Measurements from ENCODE around the gene ARPC1B.

Gene ARPC1B

GRCh38 chr7:99383791-99384370, 9.4 kb downstream of the ARPC1B start:
- no peak overlapping the region for H2BK15ac ChIP-seq (ENCODE audit: low read length)
- H4K8ac ChIP-seq (ENCODE audit: low read depth, low read length), result no peak overlapping the region

GRCh38 chr7:99384523-99384922, 10.0 kb downstream of the ARPC1B start:
- Histone ChIP-seq H3K27me3 (ENCODE audit: control insufficient read depth in 3 of 3, insufficient read depth in 3 of 3, low read depth in 1 of 3, low read length in 3 of 3) (no peaks in the 10 kb centered on the region), H3K18ac (ENCODE audit: low read length) (no peak overlapping the region), H3K4ac (ENCODE audit: low read length) (peak overlapping the region; percentile 89), H4K8ac (ENCODE audit: low read depth, low read length) (no peak overlapping the region), H2BK5ac (ENCODE audit: low read length) (peak overlapping the region; percentile 39), H2BK120ac (ENCODE audit: low read depth, low read length) (no peak overlapping the region), H3K4me2 (ENCODE audit: insufficient read depth, low read length, poor library complexity, severe bottlenecking) (no peak overlapping the region), H2BK15ac (ENCODE audit: low read length) (no peak overlapping the region), H3K36me3 (replicated peaks in 1 of 2; ENCODE audit: control insufficient read depth in 2 of 2, insufficient read depth in 2 of 2, low read length in 2 of 2) (peaks cover 16 to 18% of the 10 kb centered on the region in 2 donors), H4K91ac (ENCODE audit: low read depth, low read length, poor library complexity) (no peak overlapping the region), H3K23ac (ENCODE audit: low read depth, low read length, poor library complexity) (no peak overlapping the region), H2AK5ac (ENCODE audit: low read depth, low read length) (no peak overlapping the region), H3K9ac (ENCODE audit: low read depth, low read length, poor library complexity) (no peak overlapping the region), H3K4me1 (ENCODE audit: control insufficient read depth in 2 of 2, insufficient read depth in 1 of 2, low read depth in 1 of 2, low read length in 2 of 2) (peaks cover 0 to 11% of the 10 kb centered on the region in 2 donors), H3K9me3 (replicated peaks in 1 of 2; ENCODE audit: control insufficient read depth in 2 of 2, insufficient read depth in 1 of 2, low read depth in 1 of 2, low read length in 2 of 2) (no peaks in the 10 kb centered on the region), H3K4me3 (ENCODE audit: low read length in 2 of 2) (no peak overlapping the region), H3K27ac (replicated peaks; ENCODE audit: low read length) (no peak overlapping the region), H2BK12ac (ENCODE audit: low read length) (no peak overlapping the region), H2AFZ (ENCODE audit: low read length) (no peak overlapping the region), H3K79me1 (ENCODE audit: low read depth, low read length) (peaks cover 7% of the 10 kb centered on the region), H3K14ac (ENCODE audit: low read length) (no peak overlapping the region)
- WGBS, 2 donors (ENCODE audit: extremely low coverage in 2 of 2, insufficient read length in 2 of 2, insufficient replicate concordance in 1 of 2), result no CpG with 5 or more reads among the region's 4 CpGs
- no peak for DNase-seq (ENCODE audit: low spot score)

More at GRCh38 chr7:99383791-99384370, 9.4 kb downstream of the ARPC1B start:
- Histone ChIP-seq H2BK5ac (ENCODE audit: low read length) (peak overlapping the region; percentile 39), H4K91ac (ENCODE audit: low read depth, low read length, poor library complexity) (no peak overlapping the region), H3K4me2 (ENCODE audit: insufficient read depth, low read length, poor library complexity, severe bottlenecking) (no peak overlapping the region), H3K4ac (ENCODE audit: low read length) (no peak overlapping the region), H3K4me1 (ENCODE audit: control insufficient read depth in 2 of 2, insufficient read depth in 1 of 2, low read depth in 1 of 2, low read length in 2 of 2) (peaks cover 0 to 11% of the 10 kb centered on the region in 2 donors), H3K4me3 (ENCODE audit: low read length in 2 of 2) (no peak overlapping the region), H3K9me3 (replicated peaks in 1 of 2; ENCODE audit: control insufficient read depth in 2 of 2, insufficient read depth in 1 of 2, low read depth in 1 of 2, low read length in 2 of 2) (no peaks in the 10 kb centered on the region), H3K36me3 (replicated peaks in 1 of 2; ENCODE audit: control insufficient read depth in 2 of 2, insufficient read depth in 2 of 2, low read length in 2 of 2) (peaks cover 15% of the 10 kb centered on the region in 2 donors), H2BK120ac (ENCODE audit: low read depth, low read length) (no peak overlapping the region), H3K27ac (replicated peaks; ENCODE audit: low read length) (no peak overlapping the region), H3K9ac (ENCODE audit: low read depth, low read length, poor library complexity) (no peak overlapping the region), H3K14ac (ENCODE audit: low read length) (peak overlapping the region; percentile 58), H3K18ac (ENCODE audit: low read length) (no peak overlapping the region), H2AFZ (ENCODE audit: low read length) (no peak overlapping the region), H3K23ac (ENCODE audit: low read depth, low read length, poor library complexity) (no peak overlapping the region), H3K79me1 (ENCODE audit: low read depth, low read length) (peaks cover 6% of the 10 kb centered on the region), H2AK5ac (ENCODE audit: low read depth, low read length) (no peak overlapping the region), H2BK12ac (ENCODE audit: low read length) (no peak overlapping the region), H3K27me3 (ENCODE audit: control insufficient read depth in 3 of 3, insufficient read depth in 3 of 3, low read depth in 1 of 3, low read length in 3 of 3) (no peaks in the 10 kb centered on the region)
- WGBS, 2 donors (ENCODE audit: extremely low coverage in 2 of 2, insufficient read length in 2 of 2, insufficient replicate concordance in 1 of 2), result no CpG with 5 or more reads among the region's 13 CpGs
- DNase-seq (ENCODE audit: low spot score), result no peak

- Histone ChIP-seq H2BK120ac (ENCODE audit: low read depth, low read length) (no peak overlapping the region), H3K4me2 (ENCODE audit: insufficient read depth, low read length, poor library complexity, severe bottlenecking) (no peak overlapping the region), H4K91ac (ENCODE audit: low read depth, low read length, poor library complexity) (no peak overlapping the region), H2BK5ac (ENCODE audit: low read length) (peak overlapping the region; percentile 66), H2BK15ac (ENCODE audit: low read length) (no peak overlapping the region), H3K36me3 (replicated peaks in 1 of 2; ENCODE audit: control insufficient read depth in 2 of 2, insufficient read depth in 2 of 2, low read length in 2 of 2) (peaks cover 21 to 28% of the 10 kb centered on the region in 2 donors), H2AK5ac (ENCODE audit: low read depth, low read length) (no peak overlapping the region), H3K14ac (ENCODE audit: low read length) (no peak overlapping the region), H3K79me1 (ENCODE audit: low read depth, low read length) (peaks cover 6% of the 10 kb centered on the region), H3K9ac (ENCODE audit: low read depth, low read length, poor library complexity) (no peak overlapping the region), H3K23ac (ENCODE audit: low read depth, low read length, poor library complexity) (no peak overlapping the region), H2AFZ (ENCODE audit: low read length) (no peak overlapping the region), H3K4ac (ENCODE audit: low read length) (no peak overlapping the region), H3K27ac (replicated peaks; ENCODE audit: low read length) (no peak overlapping the region), H4K8ac (ENCODE audit: low read depth, low read length) (no peak overlapping the region), H2BK12ac (ENCODE audit: low read length) (no peak overlapping the region), H3K4me1 (ENCODE audit: control insufficient read depth in 2 of 2, insufficient read depth in 1 of 2, low read depth in 1 of 2, low read length in 2 of 2) (peaks cover 0 to 8% of the 10 kb centered on the region in 2 donors), H3K18ac (ENCODE audit: low read length) (no peak overlapping the region), H3K4me3 (ENCODE audit: low read length in 2 of 2) (peak overlapping the region in 1 of 2 donors; percentile 20), H3K9me3 (replicated peaks in 1 of 2; ENCODE audit: control insufficient read depth in 2 of 2, insufficient read depth in 1 of 2, low read depth in 1 of 2, low read length in 2 of 2) (no peaks in the 10 kb centered on the region), H3K27me3 (ENCODE audit: control insufficient read depth in 3 of 3, insufficient read depth in 3 of 3, low read depth in 1 of 3, low read length in 3 of 3) (no peaks in the 10 kb centered on the region)
- no peak for DNase-seq (ENCODE audit: low spot score)
- WGBS, 2 donors (ENCODE audit: extremely low coverage in 2 of 2, insufficient read length in 2 of 2, insufficient replicate concordance in 1 of 2), result no CpG with 5 or more reads among the region's 8 CpGs
Measured at GRCh38 chr7:99385564-99385963, 11.0 kb downstream of the ARPC1B start.

- Histone ChIP-seq H3K9me3 (replicated peaks in 1 of 2; ENCODE audit: control insufficient read depth in 2 of 2, insufficient read depth in 1 of 2, low read depth in 1 of 2, low read length in 2 of 2) (no peaks in the 10 kb centered on the region), H3K14ac (ENCODE audit: low read length) (no peak overlapping the region), H3K9ac (ENCODE audit: low read depth, low read length, poor library complexity) (no peak overlapping the region), H3K4me2 (ENCODE audit: insufficient read depth, low read length, poor library complexity, severe bottlenecking) (no peak overlapping the region), H2BK5ac (ENCODE audit: low read length) (no peak overlapping the region), H3K36me3 (replicated peaks in 1 of 2; ENCODE audit: control insufficient read depth in 2 of 2, insufficient read depth in 2 of 2, low read length in 2 of 2) (peaks cover 27 to 39% of the 10 kb centered on the region in 2 donors), H3K23ac (ENCODE audit: low read depth, low read length, poor library complexity) (no peak overlapping the region), H2AFZ (ENCODE audit: low read length) (no peak overlapping the region), H3K4ac (ENCODE audit: low read length) (no peak overlapping the region), H3K27ac (replicated peaks; ENCODE audit: low read length) (no peak overlapping the region), H2BK120ac (ENCODE audit: low read depth, low read length) (no peak overlapping the region), H2BK15ac (ENCODE audit: low read length) (no peak overlapping the region), H2AK5ac (ENCODE audit: low read depth, low read length) (no peak overlapping the region), H3K79me1 (ENCODE audit: low read depth, low read length) (peaks cover 8% of the 10 kb centered on the region), H3K4me3 (ENCODE audit: low read length in 2 of 2) (peak overlapping the region in 1 of 2 donors; percentile 61), H4K91ac (ENCODE audit: low read depth, low read length, poor library complexity) (no peak overlapping the region), H4K8ac (ENCODE audit: low read depth, low read length) (no peak overlapping the region), H2BK12ac (ENCODE audit: low read length) (no peak overlapping the region), H3K27me3 (ENCODE audit: control insufficient read depth in 3 of 3, insufficient read depth in 3 of 3, low read depth in 1 of 3, low read length in 3 of 3) (no peaks in the 10 kb centered on the region), H3K4me1 (ENCODE audit: control insufficient read depth in 2 of 2, insufficient read depth in 1 of 2, low read depth in 1 of 2, low read length in 2 of 2) (no peaks in the 10 kb centered on the region), H3K18ac (ENCODE audit: low read length) (no peak overlapping the region)
- no peak for DNase-seq (ENCODE audit: low spot score)
- no CpG with 5 or more reads among the region's 9 CpGs for WGBS, 2 donors (ENCODE audit: extremely low coverage in 2 of 2, insufficient read length in 2 of 2, insufficient replicate concordance in 1 of 2)
Measured at GRCh38 chr7:99386584-99387238, 12.2 kb downstream of the ARPC1B start.
